H1 (cell line): ENCODE results near the gene PDZD2. TPM values are rescaled to one million over a fixed set of nuclear protein-coding genes. Genes with fewer than 3 reads are reported as not detected.

Experiments used
- HDAC2 ChIP-seq, 2 experiments: fragments of 300-600 bp in 1 of 2; sonication (generic) in 1 of 2; IDR thresholded peaks; 2 replicates each; pipeline ENCODE4 v1.6.1; 2011 to 2012; ENCODE audit warnings: low read depth in 2 of 2, low read length in 2 of 2, mild to moderate bottlenecking in 2 of 2, moderate library complexity in 2 of 2, borderline replicate concordance in 1 of 2, inconsistent platforms in 1 of 2
- polyA plus RNA-seq, 7 experiments: library from polyadenylated mRNA; depleted of rRNA in 3 of 7; stranded (reverse) in 5 of 7; unstranded in 2 of 7; fragments of >200 nt in 5 of 7; fragments of 200-250 nt in 2 of 7; gene quantifications; 1 replicate in 5 of 7; 2 replicates in 1 of 7; 4 replicates in 1 of 7; pipeline versions ENCODE4 v1.2.1 to v1.2.3, GENCODE V29; 2011 to 2013; ENCODE audit warnings: missing spikeins in 2 of 7, mixed read lengths in 2 of 7
- total RNA-seq: library from RNA; stranded (reverse); fragmentation: NEBNext Ultra II Directional; extraction: Animal tissue kit (Norgen Biotek cat#: 25700); gene quantifications from 2 replicates; pipeline ENCODE4 v1.2.1, GENCODE V29; 2021
- TF ChIP-seq, protein P1 (sequence below), 3 experiments: IDR thresholded peaks; 1 replicate in 2 of 3; 2 replicates in 1 of 3; pipeline versions ENCODE4 v1.5.1 to v1.6.1; 2011; ENCODE audit warnings: low read length in 3 of 3, mild to moderate bottlenecking in 3 of 3, inconsistent platforms in 2 of 3, low read depth in 1 of 3, moderate library complexity in 1 of 3; ENCODE audit not compliant: insufficient read depth in 1 of 3; ENCODE audit errors: control extremely low read depth in 1 of 3

Gene PDZD2
- total and polyA plus RNA-seq, 2 of the 8 experiments (the other 6 are each of a cell fraction or from before 2014, with no cell fraction given), result 1.2 to 6.8 TPM

DNA sequence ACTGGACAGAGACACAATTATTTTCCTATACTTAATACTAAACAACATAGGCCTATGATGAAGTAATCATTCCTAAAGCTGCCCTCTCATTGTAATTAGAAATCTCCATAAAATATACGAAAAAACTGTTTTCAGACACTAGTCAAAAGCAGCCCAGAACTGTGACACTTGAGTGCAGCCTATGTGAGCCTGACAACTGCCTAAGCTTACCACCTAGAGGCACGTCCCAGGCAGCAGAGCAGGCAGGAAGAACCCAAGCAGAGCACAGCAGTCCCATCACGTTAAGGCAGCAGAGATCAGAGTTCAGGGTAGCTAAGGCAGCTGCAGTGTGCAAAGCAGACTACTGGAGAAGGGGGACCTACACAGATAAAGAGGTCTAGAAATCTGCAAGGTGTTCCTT, 488.8 kb downstream of the PDZD2 start (continued):
- no peak for TF ChIP-seq HDAC2 (IDR thresholded peaks at IDR 0.05; ENCODE audit: borderline replicate concordance in 1 of 2, low read depth in 2 of 2, low read length in 2 of 2)
- TF ChIP-seq, protein P1, sequence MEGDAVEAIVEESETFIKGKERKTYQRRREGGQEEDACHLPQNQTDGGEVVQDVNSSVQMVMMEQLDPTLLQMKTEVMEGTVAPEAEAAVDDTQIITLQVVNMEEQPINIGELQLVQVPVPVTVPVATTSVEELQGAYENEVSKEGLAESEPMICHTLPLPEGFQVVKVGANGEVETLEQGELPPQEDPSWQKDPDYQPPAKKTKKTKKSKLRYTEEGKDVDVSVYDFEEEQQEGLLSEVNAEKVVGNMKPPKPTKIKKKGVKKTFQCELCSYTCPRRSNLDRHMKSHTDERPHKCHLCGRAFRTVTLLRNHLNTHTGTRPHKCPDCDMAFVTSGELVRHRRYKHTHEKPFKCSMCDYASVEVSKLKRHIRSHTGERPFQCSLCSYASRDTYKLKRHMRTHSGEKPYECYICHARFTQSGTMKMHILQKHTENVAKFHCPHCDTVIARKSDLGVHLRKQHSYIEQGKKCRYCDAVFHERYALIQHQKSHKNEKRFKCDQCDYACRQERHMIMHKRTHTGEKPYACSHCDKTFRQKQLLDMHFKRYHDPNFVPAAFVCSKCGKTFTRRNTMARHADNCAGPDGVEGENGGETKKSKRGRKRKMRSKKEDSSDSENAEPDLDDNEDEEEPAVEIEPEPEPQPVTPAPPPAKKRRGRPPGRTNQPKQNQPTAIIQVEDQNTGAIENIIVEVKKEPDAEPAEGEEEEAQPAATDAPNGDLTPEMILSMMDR (IDR thresholded peaks at IDR 0.05; ENCODE audit: control extremely low read depth in 1 of 3, insufficient read depth in 1 of 3, low read depth in 1 of 3, low read length in 3 of 3), result no peak
